Stomach (tissue), 9 donors: ENCODE results near the gene GABRG3. TPM values are rescaled to one million over a fixed set of nuclear protein-coding genes. Genes with fewer than 3 reads are reported as not detected.

Source experiments
- DNase-seq, 2 donors: peaks; one replicate each; pipeline versions ENCODE4 v3.0.0 to v3.0.0-alpha.2; 2013 to 2019
- H3K27ac ChIP-seq, 5 donors: fragments of 200-600 bp in 4 of 5; sonication (generic) in 4 of 5; one replicate each; pipeline ENCODE4 v1.5.1; 2013 to 2019; ENCODE audit warnings: mild to moderate bottlenecking in 1 of 5, moderate library complexity in 1 of 5
- H3K27me3 ChIP-seq, 3 donors: fragments of 200-600 bp; sonication (generic); one replicate each; pipeline ENCODE4 v1.5.1; 2017 to 2019; ENCODE audit warnings: mixed run types in 1 of 3
- H3K36me3 ChIP-seq, 4 donors: fragments of 200-600 bp; sonication (generic); 1 replicate in 3 of 4; 2 replicates in 1 of 4; pipeline ENCODE4 v1.5.1; 2016 to 2019
- H3K4me1 ChIP-seq, 4 donors: fragments of 200-600 bp; sonication (generic); one replicate each; pipeline ENCODE4 v1.5.1; 2016 to 2019
- H3K4me3 ChIP-seq, 4 donors: fragments of 200-600 bp; sonication (generic) in 3 of 4; one replicate each; pipeline ENCODE4 v1.5.1; 2016 to 2019; ENCODE audit warnings: mild to moderate bottlenecking in 1 of 4
- H3K9me3 ChIP-seq, 4 donors: fragments of 200-600 bp; sonication (generic); one replicate each; pipeline ENCODE4 v1.5.1; 2016 to 2019
- CTCF ChIP-seq, 7 experiments: fragments of 450-650 bp in 4 of 7; fragments of 200-600 bp in 3 of 7; sonication (generic) in 3 of 7; IDR thresholded peaks; one replicate each; pipeline ENCODE4 v1.5.1; 2016 to 2019; ENCODE audit warnings: antibody characterized with exemption in 7 of 7, control low read depth in 2 of 7, mild to moderate bottlenecking in 1 of 7
- EP300 ChIP-seq: sonication (generic); formaldehyde crosslinking; IDR thresholded peaks from one replicate; pipeline ENCODE4 v1.6.1; 2017; ENCODE audit warnings: antibody characterized with exemption
- POLR2A ChIP-seq, 4 donors: fragments of 450-650 bp; IDR thresholded peaks; one replicate each; pipeline ENCODE4 v1.6.1; 2016; ENCODE audit warnings: antibody characterized with exemption in 4 of 4, control low read depth in 2 of 4, mild to moderate bottlenecking in 1 of 4, moderate library complexity in 1 of 4
- POLR2AphosphoS5 ChIP-seq, 3 donors: sonication (generic); formaldehyde crosslinking; IDR thresholded peaks; one replicate each; pipeline ENCODE4 v1.6.1; 2016; ENCODE audit warnings: antibody characterized with exemption in 3 of 3
- WGBS, 5 donors: extraction: QIAGEN DNeasy Blood & Tissue Kit in 3 of 5; methylation state at CpG; one replicate each; pipeline versions ENCODE4 v1.1.5 to v1.1.7; 2013 to 2018; 5-methylcytosine and 5-hydroxymethylcytosine counted together
- intact Hi-C: fragments of 100-400 bp; cut with DNase I; formaldehyde crosslinking; loops from one replicate; pipeline ENCODE4 v1.15.1; 2023; ENCODE audit warnings: low total_unique reads
- polyA plus RNA-seq, 3 donors: library from polyadenylated mRNA; stranded (reverse); fragments of 200-250 nt; gene quantifications; one replicate each; pipeline ENCODE4 v1.2.3, GENCODE V29; 2013
- total RNA-seq, 5 donors: library from RNA; depleted of rRNA; stranded (reverse); fragments of >200 nt; gene quantifications; one replicate each; pipeline versions ENCODE4 v1.1.0 to v1.2.3, GENCODE V29; 2014 to 2016
- donor health status: healthy with polysubstance abuse.
- donor health status: Bipolar disorder and iron deficiency.
- donor health status: healthy.

The GABRG3 gene
- total and polyA plus RNA-seq, 8 donors: 0.37 to 1.5 TPM; not detected in 6

- no peaks in the 10 kb centered on the region for H3K27me3 ChIP-seq
- no peak for TF ChIP-seq EP300
- no peak overlapping the region for H3K27ac ChIP-seq
- 78 to 93% (median 88%) methylated on average over 3 of the region's 3 CpGs for WGBS, 5 donors
- no peak for DNase-seq
- peaks cover 0 to 17% (median 9%) of the 10 kb centered on the region in 4 donors for H3K9me3 ChIP-seq
- H3K4me1 ChIP-seq: no peaks in the 10 kb centered on the region
- intact Hi-C loops: no loop called here
- no peak overlapping the region for H3K4me3 ChIP-seq
- no peaks in the 10 kb centered on the region for H3K36me3 ChIP-seq
Observed at GRCh38 chr15:27532358-27532757, 561.4 kb downstream of the GABRG3 start.

DNA sequence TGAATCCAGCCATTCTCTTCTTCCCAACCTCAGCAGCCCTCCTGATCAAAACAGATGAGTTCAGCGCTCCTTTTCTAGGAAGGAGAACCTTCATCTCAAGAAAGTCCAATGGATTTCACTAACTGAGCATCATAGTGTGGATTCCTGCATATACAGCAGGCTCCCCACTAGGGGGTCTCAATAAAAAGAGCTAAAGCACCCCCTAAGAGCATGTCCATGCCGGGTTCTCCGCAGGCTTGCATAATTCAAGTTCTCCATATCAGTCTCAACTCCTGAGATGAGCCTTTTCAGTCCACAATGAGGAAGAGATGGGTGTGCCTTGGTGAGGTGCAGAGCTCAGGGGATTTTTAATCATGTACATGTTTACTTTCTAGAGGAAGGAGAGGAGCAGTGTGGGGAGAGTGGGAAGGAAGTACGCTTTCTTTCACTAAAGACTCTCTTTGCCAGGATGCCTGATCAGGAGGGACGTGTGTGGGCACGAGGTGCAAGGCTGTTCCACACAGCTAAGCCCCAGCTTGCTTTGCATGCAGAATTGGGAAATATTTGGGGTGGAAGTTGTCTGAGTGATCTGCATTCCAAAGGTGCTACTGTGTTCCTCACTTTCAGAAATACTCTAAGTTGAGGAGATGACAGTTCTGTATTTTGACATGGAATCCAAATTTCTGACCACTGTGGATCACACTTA lies 564.6 kb downstream of the GABRG3 start:
- H3K4me1 ChIP-seq: no peaks in the 10 kb centered on the region
- H3K27me3 ChIP-seq: no peaks in the 10 kb centered on the region
- intact Hi-C loops: no loop called here
- no peak overlapping the region for H3K27ac ChIP-seq
- no peak overlapping the region for H3K4me3 ChIP-seq
- no peak for TF ChIP-seq POLR2A (IDR thresholded peaks at IDR 0.05)
- TF ChIP-seq EP300: no peak
- TF ChIP-seq POLR2AphosphoS5 (IDR thresholded peaks at IDR 0.05): no peak
- no peak for TF ChIP-seq CTCF (IDR thresholded peaks at IDR 0.05)
- no peaks in the 10 kb centered on the region for H3K36me3 ChIP-seq
- peaks cover 0 to 16% (median 3%) of the 10 kb centered on the region in 4 donors for H3K9me3 ChIP-seq
- 66 to 78% (median 72%) methylated on average over 6 of the region's 6 CpGs for WGBS, 5 donors
- no peak for DNase-seq

- TF ChIP-seq EP300 (no peak), POLR2A (IDR thresholded peaks at IDR 0.05) (no peak), POLR2AphosphoS5 (IDR thresholded peaks at IDR 0.05) (no peak), CTCF (IDR thresholded peaks at IDR 0.05) (no peak)
Observed at GRCh38 chr15:27538325-27538724, 567.3 kb downstream of the GABRG3 start.

GRCh38 chr15:27541581-27541980 lies 570.6 kb downstream of the GABRG3 start:
- no peak for TF ChIP-seq CTCF (IDR thresholded peaks at IDR 0.05)
- no peak for TF ChIP-seq POLR2AphosphoS5 (IDR thresholded peaks at IDR 0.05)
- no peak for TF ChIP-seq EP300
- no peak for TF ChIP-seq POLR2A (IDR thresholded peaks at IDR 0.05)
- no peaks in the 10 kb centered on the region for H3K27me3 ChIP-seq
- intact Hi-C loops: no loop called here
- 89 to 95% (median 94%) methylated on average over 12 to 40 of the region's 40 CpGs for WGBS, 5 donors
- no peak overlapping the region for H3K27ac ChIP-seq
- no peak for DNase-seq
- H3K4me3 ChIP-seq: no peak overlapping the region
- no peaks in the 10 kb centered on the region for H3K36me3 ChIP-seq
- H3K4me1 ChIP-seq: no peaks in the 10 kb centered on the region
- H3K9me3 ChIP-seq: peaks cover 0 to 46% (median 16%) of the 10 kb centered on the region in 4 donors

More at GRCh38 chr15:27538325-27538724, 567.3 kb downstream of the GABRG3 start:
- WGBS, 5 donors: 48 to 63% (median 50%) methylated on average over 3 of the region's 3 CpGs
- intact Hi-C loops: no loop called here
- Histone ChIP-seq H3K4me3 (no peak overlapping the region), H3K27me3 (no peaks in the 10 kb centered on the region), H3K36me3 (no peaks in the 10 kb centered on the region), H3K4me1 (no peaks in the 10 kb centered on the region), H3K9me3 (peaks cover 0 to 31% (median 12%) of the 10 kb centered on the region in 4 donors), H3K27ac (no peak overlapping the region)
- no peak for DNase-seq
